Subcutaneous adipose tissue (tissue), 4 donors: ENCODE results near the gene PTPN13. TPM values are rescaled to one million over a fixed set of nuclear protein-coding genes. Genes with fewer than 3 reads are reported as not detected.

ENCODE experiments used
- total RNA-seq, 4 donors: library from RNA; depleted of rRNA; stranded (reverse); fragments of >200 nt; gene quantifications; one replicate each; pipeline ENCODE4 v1.1.0, GENCODE V29; 2016
- TF ChIP-seq, protein P1 (sequence below): fragments of 450-650 bp; IDR thresholded peaks from one replicate; pipeline ENCODE4 v1.5.1; 2016; ENCODE audit warnings: low read depth, mild to moderate bottlenecking, control low read depth, antibody characterized with exemption, moderate library complexity

The PTPN13 gene
- total RNA-seq, 4 donors from 2014 or later = 28.6 to 37.5 (median 33.0) TPM

DNA sequence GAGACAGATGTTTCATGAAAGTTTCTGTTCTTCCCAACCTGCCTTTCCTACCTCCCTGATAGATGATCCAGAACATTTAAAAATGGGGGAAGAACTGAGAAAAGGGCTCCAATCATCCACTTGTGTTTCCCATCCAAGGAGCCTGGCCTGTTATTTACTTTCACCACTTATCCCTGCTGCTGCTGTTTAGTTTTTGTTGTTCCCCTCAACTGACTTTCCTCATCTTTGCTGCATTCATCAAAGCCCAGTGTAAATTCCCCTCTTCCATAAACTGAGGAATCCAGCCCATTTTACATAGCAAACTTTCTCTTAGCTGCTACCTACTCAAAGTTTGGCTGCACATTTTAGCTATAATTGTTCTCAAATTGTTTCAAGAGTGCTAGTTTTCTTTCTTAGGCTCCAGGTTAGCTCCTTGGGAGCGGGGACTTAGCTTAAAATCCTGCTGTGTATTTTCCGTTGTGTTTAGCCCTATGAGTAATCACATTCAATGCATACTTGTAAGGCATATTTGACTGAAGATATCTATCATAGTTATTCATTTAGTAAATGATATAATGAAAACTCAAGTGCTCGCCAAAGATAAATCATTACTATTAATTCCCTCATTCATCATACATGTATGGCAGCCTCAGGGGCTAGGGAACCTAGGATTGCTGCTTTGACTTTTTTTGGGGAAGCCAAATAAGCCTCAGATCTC is 1.4 kb upstream of the PTPN13 start:
- TF ChIP-seq, protein P1, sequence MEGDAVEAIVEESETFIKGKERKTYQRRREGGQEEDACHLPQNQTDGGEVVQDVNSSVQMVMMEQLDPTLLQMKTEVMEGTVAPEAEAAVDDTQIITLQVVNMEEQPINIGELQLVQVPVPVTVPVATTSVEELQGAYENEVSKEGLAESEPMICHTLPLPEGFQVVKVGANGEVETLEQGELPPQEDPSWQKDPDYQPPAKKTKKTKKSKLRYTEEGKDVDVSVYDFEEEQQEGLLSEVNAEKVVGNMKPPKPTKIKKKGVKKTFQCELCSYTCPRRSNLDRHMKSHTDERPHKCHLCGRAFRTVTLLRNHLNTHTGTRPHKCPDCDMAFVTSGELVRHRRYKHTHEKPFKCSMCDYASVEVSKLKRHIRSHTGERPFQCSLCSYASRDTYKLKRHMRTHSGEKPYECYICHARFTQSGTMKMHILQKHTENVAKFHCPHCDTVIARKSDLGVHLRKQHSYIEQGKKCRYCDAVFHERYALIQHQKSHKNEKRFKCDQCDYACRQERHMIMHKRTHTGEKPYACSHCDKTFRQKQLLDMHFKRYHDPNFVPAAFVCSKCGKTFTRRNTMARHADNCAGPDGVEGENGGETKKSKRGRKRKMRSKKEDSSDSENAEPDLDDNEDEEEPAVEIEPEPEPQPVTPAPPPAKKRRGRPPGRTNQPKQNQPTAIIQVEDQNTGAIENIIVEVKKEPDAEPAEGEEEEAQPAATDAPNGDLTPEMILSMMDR = no peak

DNA sequence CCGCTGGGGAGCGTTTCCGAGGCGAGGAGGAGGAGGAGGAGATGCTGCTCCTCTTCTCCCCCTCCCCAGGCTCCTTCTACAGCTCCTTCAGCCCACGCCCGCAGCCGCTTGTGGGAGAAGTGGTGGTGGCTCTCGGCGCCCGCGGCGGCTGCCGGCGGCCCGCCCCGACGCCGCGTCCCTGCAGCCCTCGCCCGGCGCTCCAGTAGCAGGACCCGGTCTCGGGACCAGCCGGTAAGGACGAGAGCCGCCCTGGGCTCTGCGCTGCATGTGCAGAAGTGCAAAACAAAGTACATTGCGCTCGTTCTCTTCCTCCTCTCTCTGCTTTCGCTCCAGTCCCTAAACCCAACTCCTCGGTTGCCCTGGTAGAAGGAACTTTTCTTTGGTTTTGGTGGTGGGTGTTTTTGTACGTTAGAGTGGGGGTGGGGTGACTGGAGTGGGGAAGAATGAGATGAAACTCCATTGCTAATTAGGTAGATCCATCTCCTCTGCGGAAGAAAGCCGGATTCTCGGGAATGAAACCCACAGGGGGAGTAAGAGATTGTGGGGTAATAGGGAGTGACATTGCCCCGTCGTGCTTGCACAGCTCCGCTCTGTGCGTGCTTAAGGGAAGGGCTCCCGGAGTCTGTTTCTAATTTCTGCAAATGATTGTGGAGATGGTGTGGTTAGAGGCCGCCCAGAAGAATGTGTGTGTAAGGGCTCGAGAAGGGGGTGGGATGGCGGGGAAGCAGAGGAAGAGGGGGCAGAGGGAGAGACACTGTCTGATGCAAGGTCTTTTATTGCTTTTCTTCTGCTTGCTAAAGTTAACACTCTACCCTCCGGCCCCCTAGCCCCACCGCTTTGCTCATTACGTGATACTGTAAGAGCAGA is 677 bp downstream of the PTPN13 start:
- TF ChIP-seq, protein P1 = no peak

DNA sequence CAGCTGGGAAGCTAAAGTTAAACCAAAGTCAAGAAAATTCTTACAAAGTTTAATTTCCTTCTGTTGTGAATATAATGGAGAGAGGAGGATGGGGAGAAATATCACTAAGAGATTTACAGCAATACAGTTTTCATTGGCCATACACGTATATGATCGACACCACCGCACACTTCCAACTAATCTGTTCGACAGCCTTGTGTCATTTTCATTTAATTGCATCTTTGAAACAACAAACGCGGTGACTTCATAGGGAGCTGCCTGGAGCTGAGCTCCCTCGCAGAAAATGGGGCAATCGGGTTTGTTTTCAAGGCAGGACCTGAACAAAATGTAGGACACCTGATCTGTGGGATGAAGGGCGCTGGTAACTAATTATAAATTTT is 1.3 kb downstream of the PTPN13 start:
- TF ChIP-seq, protein P1 = no peak

DNA sequence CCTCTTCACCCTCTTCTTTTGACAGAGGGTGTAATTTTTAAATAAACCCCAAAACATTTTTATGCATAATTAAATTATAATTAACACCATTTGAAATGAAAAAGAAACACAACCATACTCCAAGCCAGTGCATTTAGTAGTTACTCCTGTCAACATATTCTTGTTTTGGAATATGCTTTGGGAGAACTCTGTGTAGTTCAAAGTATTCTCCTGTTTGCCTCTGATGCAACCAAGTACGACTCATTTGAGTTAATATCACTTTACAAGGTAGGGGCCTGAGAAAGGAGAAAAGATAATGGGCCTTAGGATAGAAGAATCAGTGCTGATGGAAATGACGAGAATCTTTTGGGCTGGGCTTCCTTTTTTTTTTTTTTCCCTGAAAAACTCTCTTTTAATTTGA is 2.7 kb downstream of the PTPN13 start:
- TF ChIP-seq, protein P1 = no peak

DNA sequence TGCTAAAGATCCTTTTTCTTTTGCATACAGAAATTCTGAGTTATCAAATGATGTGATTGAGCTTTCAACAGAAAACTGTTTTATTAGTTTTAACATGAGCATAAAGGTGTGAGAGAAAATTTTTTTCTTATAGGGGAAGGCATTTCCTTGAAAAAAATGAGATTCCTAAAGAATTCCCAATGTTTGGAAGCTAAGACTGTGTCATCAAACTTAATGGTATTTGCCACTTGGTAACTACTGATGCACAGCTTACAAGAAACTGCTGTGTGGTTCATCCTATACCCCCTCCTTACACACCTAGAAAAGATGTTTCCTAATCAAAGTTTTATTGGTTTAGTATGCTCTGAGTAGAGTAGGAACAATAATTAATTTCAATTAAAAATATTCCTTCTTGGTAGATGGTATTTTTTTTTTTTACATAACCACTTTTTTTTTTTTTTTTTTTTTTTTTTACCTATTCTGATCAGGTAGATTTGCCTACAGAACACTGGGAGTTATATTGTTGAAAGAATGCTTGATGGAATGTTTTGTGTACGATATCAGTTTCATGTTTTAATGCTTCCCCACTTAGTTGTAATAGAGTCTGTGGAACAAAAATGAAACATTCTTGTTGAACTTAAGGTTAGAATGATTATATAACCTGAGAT is 6.0 kb downstream of the PTPN13 start:
- TF ChIP-seq, protein P1 = no peak

DNA sequence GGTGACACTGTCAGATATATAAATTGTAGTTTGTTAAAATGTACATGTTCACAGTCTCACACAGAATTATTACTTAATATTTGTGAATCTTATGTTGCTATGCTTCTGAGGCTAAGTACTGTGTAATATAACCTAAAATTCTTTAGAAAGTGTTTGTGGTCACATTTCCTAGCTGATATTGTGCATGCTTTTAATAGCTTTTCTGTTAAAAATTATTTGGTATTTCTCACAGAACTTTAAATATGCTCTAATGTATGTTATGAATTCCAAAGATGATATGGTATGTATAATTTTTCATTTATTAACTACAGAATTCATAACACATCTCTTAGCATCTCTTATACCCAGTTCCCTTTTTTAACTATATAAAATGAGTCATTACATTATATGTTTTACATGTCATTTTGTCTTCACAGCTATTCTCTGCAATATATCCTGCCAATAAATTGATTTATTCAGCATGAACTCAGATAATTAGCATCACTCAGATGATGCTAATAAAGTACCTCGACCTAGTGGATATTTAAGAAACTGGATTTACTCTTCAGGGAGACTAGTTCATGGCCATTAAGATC is 9.3 kb downstream of the PTPN13 start:
- TF ChIP-seq, protein P1 = no peak
